Mesenchymal stem cell (in vitro differentiated cells and primary cell): ENCODE data around the gene FBXW9.
A peak's percentile ranks its signal among the peaks of the same experiment; 100 is the strongest.

Experiments used
- DNase-seq: peaks from one replicate; pipeline ENCODE4 v3.0.0-alpha.2; 2013
- H2AFZ ChIP-seq: one replicate; pipeline ENCODE4 v1.6.1; 2013; ENCODE audit warnings: low read depth, mild to moderate bottlenecking, control low read depth, inconsistent platforms, low read length, moderate library complexity
- H2AK5ac ChIP-seq: 2 replicates; pipeline ENCODE4 v1.6.1; 2013; ENCODE audit warnings: low read length, moderate library complexity, mild to moderate bottlenecking, inconsistent platforms; ENCODE audit not compliant: severe bottlenecking
- H2BK120ac ChIP-seq: one replicate; pipeline ENCODE4 v1.6.1; 2013; ENCODE audit warnings: low read depth, mild to moderate bottlenecking, inconsistent platforms, low read length, moderate library complexity
- H2BK12ac ChIP-seq, 2 experiments: one replicate each; pipeline ENCODE4 v1.6.1; 2013; ENCODE audit warnings: inconsistent platforms in 2 of 2, low read length in 2 of 2, mild to moderate bottlenecking in 2 of 2, moderate library complexity in 2 of 2, control low read depth in 1 of 2
- H2BK15ac ChIP-seq: one replicate; pipeline ENCODE4 v1.6.1; 2013; ENCODE audit warnings: mild to moderate bottlenecking, low read depth, inconsistent platforms; ENCODE audit not compliant: poor library complexity, severe bottlenecking
- H2BK5ac ChIP-seq: 2 replicates; pipeline ENCODE4 v1.6.1; 2013; ENCODE audit warnings: low read depth, mild to moderate bottlenecking, low read length, control low read depth, inconsistent platforms; ENCODE audit not compliant: poor library complexity, severe bottlenecking
- H3K14ac ChIP-seq, 2 experiments: one replicate each; pipeline ENCODE4 v1.6.1; 2013; ENCODE audit warnings: inconsistent platforms in 2 of 2, low read length in 2 of 2, control low read depth in 1 of 2, mild to moderate bottlenecking in 1 of 2, moderate library complexity in 1 of 2
- H3K18ac ChIP-seq, 2 experiments: one replicate each; pipeline ENCODE4 v1.6.1; 2013; ENCODE audit warnings: inconsistent platforms in 2 of 2, low read length in 2 of 2, control low read depth in 1 of 2, low read depth in 1 of 2, mild to moderate bottlenecking in 1 of 2
- H3K23ac ChIP-seq, 2 experiments: one replicate each; pipeline ENCODE4 v1.6.1; 2013; ENCODE audit warnings: inconsistent platforms in 2 of 2, low read length in 2 of 2, mild to moderate bottlenecking in 2 of 2, moderate library complexity in 2 of 2, control low read depth in 1 of 2
- H3K27ac ChIP-seq: 2 replicates; pipeline ENCODE4 v1.5.1; 2013; ENCODE audit warnings: mild to moderate bottlenecking, moderate library complexity, low read length, control low read depth, inconsistent platforms; ENCODE audit not compliant: poor library complexity, severe bottlenecking
- H3K27me3 ChIP-seq, 2 experiments: 2 replicates each; pipeline versions ENCODE4 v1.6.1 to v1.7.0; 2013; ENCODE audit warnings: low read length in 2 of 2, mild to moderate bottlenecking in 2 of 2, moderate library complexity in 2 of 2, control low read depth in 1 of 2, inconsistent platforms in 1 of 2; ENCODE audit not compliant: control insufficient read depth in 1 of 2, insufficient read depth in 1 of 2
- H3K36me3 ChIP-seq, 2 experiments: 2 replicates each; pipeline versions ENCODE4 v1.6.1 to v1.7.0; 2013; ENCODE audit warnings: low read length in 2 of 2, control low read depth in 1 of 2, inconsistent platforms in 1 of 2, low read depth in 1 of 2, mild to moderate bottlenecking in 1 of 2; ENCODE audit not compliant: insufficient read depth in 2 of 2, control insufficient read depth in 1 of 2
- H3K4ac ChIP-seq, 2 experiments: one replicate each; pipeline ENCODE4 v1.6.1; 2013; ENCODE audit warnings: inconsistent platforms in 2 of 2, low read length in 2 of 2, mild to moderate bottlenecking in 2 of 2, moderate library complexity in 2 of 2, control low read depth in 1 of 2, low read depth in 1 of 2
- H3K4me1 ChIP-seq: 2 replicates; pipeline ENCODE4 v1.6.1; 2013; ENCODE audit warnings: low read depth, low read length, control low read depth; ENCODE audit not compliant: control insufficient read depth, insufficient read depth
- H3K4me2 ChIP-seq: 2 replicates; pipeline ENCODE4 v1.6.1; 2013; ENCODE audit warnings: low read length, mild to moderate bottlenecking, inconsistent platforms; ENCODE audit not compliant: poor library complexity, severe bottlenecking
- H3K4me3 ChIP-seq, 2 experiments: 2 replicates each; pipeline versions ENCODE4 v1.5.1 to v1.7.0; 2013; ENCODE audit warnings: low read length in 2 of 2, mild to moderate bottlenecking in 2 of 2, control low read depth in 1 of 2, low read depth in 1 of 2; ENCODE audit not compliant: insufficient read depth in 1 of 2
- H3K79me1 ChIP-seq: replicated peaks from 2 replicates; pipeline ENCODE4 v1.6.1; 2013; ENCODE audit warnings: mild to moderate bottlenecking, control low read depth, low read length, inconsistent platforms; ENCODE audit not compliant: poor library complexity, severe bottlenecking
- H3K9ac ChIP-seq: 2 replicates; pipeline ENCODE4 v1.7.0; 2013; ENCODE audit warnings: mild to moderate bottlenecking, low read length, moderate library complexity
- H3K9me3 ChIP-seq: 2 replicates; pipeline ENCODE4 v1.7.0; 2013; ENCODE audit warnings: mild to moderate bottlenecking, low read length; ENCODE audit not compliant: control insufficient read depth
- H4K8ac ChIP-seq: one replicate; pipeline ENCODE4 v1.6.1; 2013; ENCODE audit warnings: inconsistent platforms, mild to moderate bottlenecking, low read length, moderate library complexity
- H4K91ac ChIP-seq: one replicate; pipeline ENCODE4 v1.6.1; 2013; ENCODE audit warnings: mild to moderate bottlenecking, low read length, inconsistent platforms
- WGBS: methylation state at CpG from one replicate; pipeline ENCODE4 v1.1.7; 2013; ENCODE audit warnings: mixed read lengths; 5-methylcytosine and 5-hydroxymethylcytosine counted together

Gene FBXW9

DNA sequence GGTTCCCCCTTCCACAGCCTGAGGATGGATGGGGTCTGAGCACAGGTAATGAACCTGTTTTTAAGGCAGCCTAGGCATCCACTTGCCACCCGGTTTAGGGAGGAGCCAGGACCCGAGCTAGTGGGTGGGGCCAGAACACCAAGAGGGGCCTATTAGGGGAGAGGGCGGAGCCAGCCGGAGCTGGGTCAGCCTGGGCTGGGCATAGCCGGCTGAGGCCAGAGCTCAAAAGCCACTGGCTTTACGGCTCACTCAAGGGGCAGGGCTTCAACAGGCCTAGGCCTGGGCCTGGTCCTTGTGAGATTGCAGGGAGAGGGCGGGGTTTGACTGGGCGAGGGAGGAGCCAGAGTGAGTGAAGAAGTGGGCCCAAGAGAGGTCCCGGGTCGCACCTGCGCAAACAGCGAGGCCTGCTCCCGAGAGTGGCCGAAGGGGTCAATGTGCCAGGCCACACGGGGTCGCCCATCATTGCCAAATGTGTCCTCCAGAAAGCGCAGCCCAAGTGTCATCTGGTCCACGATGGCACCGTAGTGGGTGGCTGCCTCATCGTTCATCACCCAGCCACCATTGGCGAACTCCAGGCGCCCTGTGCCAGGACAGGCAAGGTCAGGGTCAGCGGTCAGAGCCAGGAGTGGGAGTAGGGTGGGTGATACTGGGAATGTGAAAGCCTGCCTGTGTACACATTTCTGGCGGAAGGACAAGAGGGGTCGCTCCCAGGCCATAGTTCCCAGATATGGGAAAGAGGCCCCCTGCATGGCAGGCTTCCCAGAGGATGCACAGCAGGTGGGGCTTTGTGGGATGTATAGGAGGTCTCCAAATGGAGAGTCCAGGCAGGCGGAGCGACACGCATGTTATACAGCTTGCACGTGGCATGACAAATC lies 31.8 kb downstream of the FBXW9 start:
- no peak overlapping the region for H2BK120ac ChIP-seq
- no peak overlapping the region for H3K4me2 ChIP-seq
- H3K4me1 ChIP-seq: peaks cover 24% of the 10 kb centered on the region
- no peaks in the 10 kb centered on the region for H3K9me3 ChIP-seq
- H3K9ac ChIP-seq: no peak overlapping the region
- H3K14ac ChIP-seq: no peak overlapping the region
- H3K4ac ChIP-seq: no peak overlapping the region
- H3K27me3 ChIP-seq: no peaks in the 10 kb centered on the region
- H4K91ac ChIP-seq: no peak overlapping the region
- no peak overlapping the region for H3K4me3 ChIP-seq
- DNase-seq: no peak
- no peak overlapping the region for H3K27ac ChIP-seq
- no peak overlapping the region for H3K18ac ChIP-seq
- no peak overlapping the region for H2AK5ac ChIP-seq
- no peak overlapping the region for H2BK12ac ChIP-seq
- H2AFZ ChIP-seq: no peak overlapping the region
- H2BK5ac ChIP-seq: no peak overlapping the region
- peaks cover 40% of the 10 kb centered on the region for H3K79me1 ChIP-seq
- H3K23ac ChIP-seq: no peak overlapping the region
- no peak overlapping the region for H4K8ac ChIP-seq
- 95% methylated on average over 29 of the region's 29 CpGs for WGBS
- H3K36me3 ChIP-seq: peaks cover 56 to 59% of the 10 kb centered on the region in 2 experiments
- no peak overlapping the region for H2BK15ac ChIP-seq

DNA sequence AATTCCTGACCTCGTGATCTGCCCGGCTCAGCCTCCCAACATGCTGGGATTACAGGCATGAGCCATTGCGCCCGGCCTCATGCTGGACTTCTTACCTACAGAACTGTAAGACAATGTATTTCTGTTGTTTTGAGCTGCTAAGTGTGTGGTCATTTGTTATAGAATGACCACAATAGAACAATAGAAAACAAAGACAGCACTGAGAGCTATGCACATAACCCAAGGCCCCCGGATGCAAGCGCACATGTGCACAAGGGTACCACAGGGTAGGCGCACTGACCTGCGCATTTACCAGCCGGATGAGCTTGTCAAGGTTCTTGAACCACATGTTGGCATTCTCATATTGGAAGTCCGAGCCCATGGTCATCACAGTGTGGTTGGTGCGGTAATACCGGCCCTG lies 35.5 kb downstream of the FBXW9 start:
- H3K9me3 ChIP-seq: no peaks in the 10 kb centered on the region
- H3K79me1 ChIP-seq: peaks cover 29% of the 10 kb centered on the region
- no peak overlapping the region for H3K4ac ChIP-seq
- no peak overlapping the region for H2AK5ac ChIP-seq
- H3K27ac ChIP-seq: no peak overlapping the region
- H2AFZ ChIP-seq: no peak overlapping the region
- no peak overlapping the region for H2BK12ac ChIP-seq
- H4K91ac ChIP-seq: peak overlapping the region; percentile 18
- no peak overlapping the region for H3K23ac ChIP-seq
- no peak overlapping the region for H2BK15ac ChIP-seq
- H3K4me3 ChIP-seq: no peak overlapping the region
- peaks cover 5% of the 10 kb centered on the region for H3K4me1 ChIP-seq
- H2BK5ac ChIP-seq: no peak overlapping the region
- H3K27me3 ChIP-seq: no peaks in the 10 kb centered on the region
- DNase-seq: no peak
- H2BK120ac ChIP-seq: no peak overlapping the region
- H3K4me2 ChIP-seq: no peak overlapping the region
- no peak overlapping the region for H3K9ac ChIP-seq
- H3K18ac ChIP-seq: no peak overlapping the region
- 87% methylated on average over 10 of the region's 12 CpGs for WGBS
- no peak overlapping the region for H3K14ac ChIP-seq
- peaks cover 65 to 84% of the 10 kb centered on the region in 2 experiments for H3K36me3 ChIP-seq
- no peak overlapping the region for H4K8ac ChIP-seq

DNA sequence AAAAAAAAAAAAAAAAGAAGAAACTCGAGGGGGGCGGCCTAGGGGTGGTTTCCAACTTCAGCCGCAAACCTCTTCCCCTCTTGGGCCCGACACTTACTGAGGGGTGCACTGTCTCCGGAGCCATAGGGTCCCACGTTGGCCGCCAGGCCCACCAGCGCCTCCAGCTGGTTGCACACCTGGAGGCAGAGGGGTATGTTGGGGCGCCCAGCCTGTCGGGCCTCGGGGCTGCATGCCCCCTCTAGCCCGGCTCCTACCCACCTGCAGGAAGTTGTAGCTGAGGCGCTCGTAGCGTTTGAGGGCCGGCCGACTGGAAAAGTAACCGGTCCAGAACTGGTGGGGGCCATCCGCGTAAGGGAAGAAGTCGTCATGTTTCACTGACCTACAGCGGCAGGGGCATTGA lies 38.5 kb downstream of the FBXW9 start:
- H3K27me3 ChIP-seq: no peaks in the 10 kb centered on the region
- 96% methylated on average over 21 of the region's 22 CpGs for WGBS

DNA sequence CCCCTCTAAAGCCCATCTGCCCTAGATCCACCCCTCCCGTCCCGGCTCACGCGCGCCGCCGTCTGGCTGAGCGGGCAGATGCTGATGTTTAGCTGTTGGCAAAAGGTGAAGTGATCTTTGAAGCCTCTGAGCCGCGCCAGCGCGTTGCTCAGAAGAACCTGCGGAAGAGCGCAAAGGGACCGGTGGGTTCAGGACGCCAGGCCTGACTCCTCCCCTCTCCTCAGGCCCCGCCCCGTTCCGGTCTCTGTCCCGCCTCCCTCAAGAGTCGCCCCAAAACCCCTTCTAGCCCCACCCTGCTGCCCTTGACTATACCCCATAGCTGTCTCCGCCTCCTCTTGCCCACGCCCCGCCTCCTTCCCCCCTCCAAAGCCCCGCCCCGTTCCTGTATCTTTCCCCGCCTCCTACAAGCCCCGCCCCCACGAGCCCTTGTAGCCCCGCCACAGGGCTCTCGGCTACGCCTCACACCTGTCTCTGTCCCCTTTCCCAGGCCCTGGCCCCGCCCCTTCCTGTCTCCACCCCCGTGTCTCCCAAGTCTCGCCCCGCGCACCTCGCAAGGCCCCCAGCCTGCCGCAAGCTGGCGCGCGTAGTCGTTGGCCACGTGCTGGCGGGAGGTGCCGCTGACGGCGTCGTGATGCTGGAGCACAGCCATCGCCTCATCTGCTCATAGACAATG lies 39.4 kb downstream of the FBXW9 start:
- no peak overlapping the region for H3K9ac ChIP-seq
- no peak overlapping the region for H2BK15ac ChIP-seq
- no peak overlapping the region for H3K4me3 ChIP-seq
- H2BK12ac ChIP-seq: no peak overlapping the region
- peaks cover 53 to 76% of the 10 kb centered on the region in 2 experiments for H3K36me3 ChIP-seq
- H2BK5ac ChIP-seq: no peak overlapping the region
- H2AFZ ChIP-seq: no peak overlapping the region
- peak overlapping the region; percentile 49 for H4K8ac ChIP-seq
- H2AK5ac ChIP-seq: no peak overlapping the region
- H3K4me2 ChIP-seq: no peak overlapping the region
- H3K27ac ChIP-seq: no peak overlapping the region
- no peaks in the 10 kb centered on the region for H3K4me1 ChIP-seq
- H3K79me1 ChIP-seq: peaks cover 6% of the 10 kb centered on the region
- no peak overlapping the region for H3K14ac ChIP-seq
- peak overlapping the region; percentile 83 for H4K91ac ChIP-seq
- no peak overlapping the region for H3K4ac ChIP-seq
- no peak overlapping the region for H3K23ac ChIP-seq
- H3K27me3 ChIP-seq: no peaks in the 10 kb centered on the region
- no peak overlapping the region for H3K18ac ChIP-seq
- 88% methylated on average over 50 of the region's 50 CpGs for WGBS
- no peaks in the 10 kb centered on the region for H3K9me3 ChIP-seq
- no peak overlapping the region for H2BK120ac ChIP-seq
- no peak for DNase-seq

More for the DNA sequence above, 38.5 kb downstream of the FBXW9 start:
- H4K91ac ChIP-seq: no peak overlapping the region
- no peak overlapping the region for H2BK15ac ChIP-seq
- H2BK120ac ChIP-seq: no peak overlapping the region
- no peak overlapping the region for H2BK12ac ChIP-seq
- no peaks in the 10 kb centered on the region for H3K4me1 ChIP-seq
- no peak overlapping the region for H3K14ac ChIP-seq
- no peak for DNase-seq
- H2AFZ ChIP-seq: no peak overlapping the region
- no peak overlapping the region for H2AK5ac ChIP-seq
- no peak overlapping the region for H3K4me3 ChIP-seq
- H3K4me2 ChIP-seq: no peak overlapping the region
- no peak overlapping the region for H4K8ac ChIP-seq
- peaks cover 52 to 81% of the 10 kb centered on the region in 2 experiments for H3K36me3 ChIP-seq
- H3K27ac ChIP-seq: no peak overlapping the region
- H3K79me1 ChIP-seq: peaks cover 6% of the 10 kb centered on the region
- no peak overlapping the region for H3K18ac ChIP-seq
- no peaks in the 10 kb centered on the region for H3K9me3 ChIP-seq
- H2BK5ac ChIP-seq: no peak overlapping the region
- H3K9ac ChIP-seq: no peak overlapping the region
- no peak overlapping the region for H3K4ac ChIP-seq
- H3K23ac ChIP-seq: no peak overlapping the region
